NT2/D1 (cell line): ENCODE results near the gene SPINT2.

Experiments
- SUZ12 ChIP-seq: IDR thresholded peaks from 2 replicates; pipeline ENCODE4 v1.6.1; 2011; ENCODE audit not compliant: insufficient read length, insufficient read depth; ENCODE audit errors: extremely low read depth
- YY1 ChIP-seq: IDR thresholded peaks from 2 replicates; pipeline ENCODE4 v1.6.1; 2011; ENCODE audit not compliant: insufficient read length, insufficient read depth
- ZNF274 ChIP-seq: IDR thresholded peaks from 2 replicates; pipeline ENCODE4 v1.6.1; 2011; ENCODE audit warnings: mild to moderate bottlenecking, low read depth, low read length

- no peak for TF ChIP-seq YY1
- no peak for TF ChIP-seq ZNF274
- no peak for TF ChIP-seq SUZ12
Observed at GRCh38 chr19:38298821-38299680, 34.7 kb downstream of the SPINT2 start.
